Prostate gland (tissue), 2 donors: ENCODE measurements around the gene AMHR2.

Source experiments
- CTCF ChIP-seq, 4 experiments: fragments of 200-600 bp in 2 of 4; fragments of 450-650 bp in 2 of 4; sonication (generic) in 2 of 4; IDR thresholded peaks; 1 replicate in 3 of 4; 2 replicates in 1 of 4; pipeline ENCODE4 v1.5.1; 2016 to 2019; ENCODE audit warnings: antibody characterized with exemption in 4 of 4, mild to moderate bottlenecking in 2 of 4, moderate library complexity in 2 of 4
- POLR2A ChIP-seq: fragments of 450-650 bp; IDR thresholded peaks from one replicate; pipeline ENCODE4 v1.6.1; 2016; ENCODE audit warnings: antibody characterized with exemption, mild to moderate bottlenecking
- POLR2AphosphoS5 ChIP-seq: sonication (generic); formaldehyde crosslinking; IDR thresholded peaks from one replicate; pipeline ENCODE4 v1.6.1; 2017; ENCODE audit warnings: antibody characterized with exemption

DNA sequence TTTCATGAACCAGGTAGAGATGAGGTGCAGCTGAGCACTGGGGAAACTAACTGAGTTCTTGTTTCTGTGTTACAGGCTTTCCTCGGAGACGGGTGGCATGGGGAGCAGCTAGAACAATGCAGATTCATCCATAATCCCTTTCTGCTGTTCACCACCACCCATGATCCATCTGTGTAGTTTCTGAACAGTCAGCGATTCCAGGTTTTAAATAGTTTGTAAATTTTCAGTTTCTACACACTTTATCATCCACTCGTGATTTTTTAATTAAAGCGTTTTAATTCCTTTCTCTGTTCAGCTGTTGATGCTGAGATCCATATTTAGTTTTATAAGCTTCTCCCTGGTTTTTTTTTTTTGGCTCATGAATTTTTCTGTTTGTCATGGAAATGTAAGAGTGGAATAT is 55.7 kb downstream of the AMHR2 start:
- no peak for TF ChIP-seq POLR2A
- no peak for TF ChIP-seq CTCF (IDR thresholded peaks at IDR 0.05)
- TF ChIP-seq POLR2AphosphoS5, result no peak
